HG03064 (cell line): Measurements from ENCODE around the gene XYLT1.
"Not testable (repeated sequence)": the region's sequence is repeated elsewhere in the genome, so short reads cannot be mapped to it uniquely, and the experiment has no call there.

Source experiments
- ATAC-seq: cut with Tn5 transposase; IDR thresholded peaks from one replicate; pipeline ENCODE4 v1.9.1; 2021; ENCODE audit warnings: low read depth; ENCODE audit not compliant: unreplicated experiment

XYLT1 gene

GRCh38 chr16:17470908-17471718 is at the start of gene XYLT1:
Gene XYLT1 (minus strand): TSS chr16:17470960. CDS start chr16:17470796, 164 bp downstream.
- ATAC-seq, result no peak

GRCh38 chr16:17520111-17520510 is 49.4 kb upstream of the XYLT1 start:
- ATAC-seq, result no peak

- no peak for ATAC-seq
These were observed 48.6 kb upstream of the XYLT1 start for GRCh38 chr16:17519101-17519955.

- ATAC-seq, result no peak
These were observed 47.7 kb upstream of the XYLT1 start for GRCh38 chr16:17518441-17518840.

- ATAC-seq, result no peak
These were observed 44.9 kb upstream of the XYLT1 start for GRCh38 chr16:17515421-17516210.

- no peak for ATAC-seq
These were observed 42.0 kb upstream of the XYLT1 start for GRCh38 chr16:17512636-17513220.

- ATAC-seq, result no peak
These were observed 40.6 kb upstream of the XYLT1 start for GRCh38 chr16:17511340-17511739.

GRCh38 chr16:17510567-17510966 is 39.8 kb upstream of the XYLT1 start:
- no peak for ATAC-seq

- ATAC-seq, result no peak
These were observed 38.4 kb upstream of the XYLT1 start for GRCh38 chr16:17509194-17509593.

- no peak for ATAC-seq
These were observed 37.5 kb upstream of the XYLT1 start for GRCh38 chr16:17508303-17508702.

- not testable (repeated sequence) for ATAC-seq
These were observed 36.8 kb upstream of the XYLT1 start for GRCh38 chr16:17507516-17507915.

GRCh38 chr16:17505828-17506227 is 35.1 kb upstream of the XYLT1 start:
- not testable (repeated sequence) for ATAC-seq

GRCh38 chr16:17504050-17504449 is 33.3 kb upstream of the XYLT1 start:
- ATAC-seq, result no peak

- no peak for ATAC-seq
These were observed 32.6 kb upstream of the XYLT1 start for GRCh38 chr16:17503331-17503730.

GRCh38 chr16:17501321-17501720 is 30.6 kb upstream of the XYLT1 start:
- no peak for ATAC-seq

- no peak for ATAC-seq
These were observed 28.6 kb upstream of the XYLT1 start for GRCh38 chr16:17499223-17499902.

- ATAC-seq, result no peak
These were observed 26.9 kb upstream of the XYLT1 start for GRCh38 chr16:17497648-17498047.

GRCh38 chr16:17496891-17497290 is 26.1 kb upstream of the XYLT1 start:
- ATAC-seq, result no peak

- no peak for ATAC-seq
These were observed 22.3 kb upstream of the XYLT1 start for GRCh38 chr16:17493012-17493411.

GRCh38 chr16:17491140-17491662 is 20.4 kb upstream of the XYLT1 start:
- no peak for ATAC-seq
